Neuronal stem cell (in vitro differentiated cells): ENCODE data around the gene PIWIL4.
A peak's percentile ranks its signal among the peaks of the same experiment; 100 is the strongest.
"Not testable (repeated sequence)": the region's sequence is repeated elsewhere in the genome, so short reads cannot be mapped to it uniquely, and the experiment has no call there.

Experiments used
- DNase-seq: peaks from one replicate; pipeline ENCODE4 v3.0.0-alpha.2; 2013; ENCODE audit warnings: low spot score
- H2AFZ ChIP-seq: one replicate; pipeline ENCODE4 v1.6.1; 2013; ENCODE audit warnings: mild to moderate bottlenecking, low read length, inconsistent platforms
- H2AK5ac ChIP-seq: 2 replicates; pipeline ENCODE4 v1.6.1; 2013; ENCODE audit warnings: low read depth, mild to moderate bottlenecking, inconsistent platforms, low read length, moderate library complexity, mixed read lengths
- H2BK120ac ChIP-seq: 2 replicates; pipeline ENCODE4 v1.6.1; 2013; ENCODE audit warnings: low read depth, mild to moderate bottlenecking, inconsistent platforms, low read length, moderate library complexity, mixed read lengths
- H2BK12ac ChIP-seq: one replicate; pipeline ENCODE4 v1.6.1; 2013; ENCODE audit warnings: low read length, inconsistent platforms
- H2BK15ac ChIP-seq: 2 replicates; pipeline ENCODE4 v1.6.1; 2013; ENCODE audit warnings: mild to moderate bottlenecking, low read length, inconsistent platforms, mixed read lengths
- H2BK5ac ChIP-seq: one replicate; pipeline ENCODE4 v1.6.1; 2013; ENCODE audit warnings: inconsistent platforms, mild to moderate bottlenecking, low read length, moderate library complexity
- H3K14ac ChIP-seq: one replicate; pipeline ENCODE4 v1.6.1; 2013; ENCODE audit warnings: low read length, inconsistent platforms
- H3K18ac ChIP-seq: 2 replicates; pipeline ENCODE4 v1.6.1; 2013; ENCODE audit warnings: low read length, inconsistent platforms
- H3K23ac ChIP-seq: 2 replicates; pipeline ENCODE4 v1.6.1; 2013; ENCODE audit warnings: low read depth, mild to moderate bottlenecking, mixed read lengths, low read length, inconsistent platforms; ENCODE audit not compliant: poor library complexity
- H3K27ac ChIP-seq: replicated peaks from 3 replicates; pipeline ENCODE4 v1.5.1; 2013; ENCODE audit warnings: low read length, inconsistent platforms
- H3K27me3 ChIP-seq, 3 experiments: 2 replicates each; pipeline ENCODE4 v1.6.1; 2013; ENCODE audit warnings: low read length in 3 of 3, mild to moderate bottlenecking in 2 of 3, inconsistent platforms in 1 of 3, low read depth in 1 of 3, mixed read lengths in 1 of 3, moderate library complexity in 1 of 3; ENCODE audit not compliant: control insufficient read depth in 3 of 3, insufficient read depth in 3 of 3
- H3K36me3 ChIP-seq, 2 donors: replicated peaks in 1 of 2; 2 replicates each; pipeline ENCODE4 v1.6.1; 2013; ENCODE audit warnings: low read length in 2 of 2; ENCODE audit not compliant: control insufficient read depth in 2 of 2, insufficient read depth in 2 of 2
- H3K4ac ChIP-seq: 2 replicates; pipeline ENCODE4 v1.6.1; 2013; ENCODE audit warnings: inconsistent platforms, mild to moderate bottlenecking, low read length, moderate library complexity
- H3K4me1 ChIP-seq, 2 donors: 1 replicate in 1 of 2; 2 replicates in 1 of 2; pipeline ENCODE4 v1.6.1; 2013; ENCODE audit warnings: low read length in 2 of 2, low read depth in 1 of 2; ENCODE audit not compliant: control insufficient read depth in 2 of 2, insufficient read depth in 1 of 2
- H3K4me2 ChIP-seq: one replicate; pipeline ENCODE4 v1.6.1; 2013; ENCODE audit warnings: mild to moderate bottlenecking, low read length, inconsistent platforms; ENCODE audit not compliant: insufficient read depth, poor library complexity, severe bottlenecking
- H3K4me3 ChIP-seq, 2 donors: 2 replicates each; pipeline ENCODE4 v1.5.1; 2013; ENCODE audit warnings: low read length in 2 of 2, mild to moderate bottlenecking in 2 of 2, inconsistent platforms in 1 of 2, moderate library complexity in 1 of 2
- H3K79me1 ChIP-seq: one replicate; pipeline ENCODE4 v1.6.1; 2013; ENCODE audit warnings: low read depth, mild to moderate bottlenecking, inconsistent platforms, low read length, moderate library complexity
- H3K9ac ChIP-seq: one replicate; pipeline ENCODE4 v1.6.1; 2013; ENCODE audit warnings: mild to moderate bottlenecking, low read depth, low read length, inconsistent platforms; ENCODE audit not compliant: poor library complexity
- H3K9me3 ChIP-seq, 2 donors: replicated peaks in 1 of 2; 2 replicates each; pipeline versions ENCODE3 to v1.6.1; 2013; ENCODE audit warnings: low read length in 2 of 2, mild to moderate bottlenecking in 2 of 2, inconsistent platforms in 1 of 2, low read depth in 1 of 2, mixed read lengths in 1 of 2, moderate library complexity in 1 of 2; ENCODE audit not compliant: control insufficient read depth in 2 of 2, insufficient read depth in 1 of 2
- H4K8ac ChIP-seq: one replicate; pipeline ENCODE4 v1.6.1; 2013; ENCODE audit warnings: low read depth, mild to moderate bottlenecking, inconsistent platforms, low read length, moderate library complexity
- H4K91ac ChIP-seq: one replicate; pipeline ENCODE4 v1.6.1; 2013; ENCODE audit warnings: low read length, low read depth, mild to moderate bottlenecking, inconsistent platforms; ENCODE audit not compliant: poor library complexity
- WGBS, 2 donors: extraction: QIAGEN DNeasy Blood & Tissue Kit; methylation state at CpG; one replicate each; pipeline ENCODE4 v1.1.7; 2013; ENCODE audit warnings: missing lambda C conversion rate in 2 of 2, mixed read lengths in 1 of 2; ENCODE audit not compliant: insufficient read length in 2 of 2, insufficient replicate concordance in 1 of 2; ENCODE audit errors: extremely low coverage in 2 of 2; 5-methylcytosine and 5-hydroxymethylcytosine counted together

The PIWIL4 gene

DNA sequence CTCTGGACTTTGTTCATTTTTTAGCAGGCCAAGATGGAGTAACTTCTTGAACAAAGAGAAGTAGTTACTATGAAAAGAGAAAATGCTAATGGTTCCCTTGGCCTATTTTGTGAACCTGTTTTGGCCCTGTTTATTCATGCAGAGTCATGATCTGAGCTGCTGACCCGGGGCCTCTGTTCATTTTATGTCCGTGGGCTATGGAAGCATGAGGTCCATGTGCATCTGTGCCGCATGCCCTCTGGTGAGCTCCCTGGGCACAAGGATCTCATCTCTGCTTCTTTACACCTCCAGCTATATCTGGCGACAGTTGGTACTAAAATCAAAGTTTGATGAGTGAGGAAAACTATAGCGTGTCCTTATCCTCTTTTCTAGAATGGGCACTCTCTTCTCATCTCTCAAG lies 1.0 kb downstream of the PIWIL4 start:
- Histone ChIP-seq H2AK5ac (no peak overlapping the region), H3K4me2 (no peak overlapping the region), H2BK12ac (no peak overlapping the region), H3K79me1 (no peaks in the 10 kb centered on the region), H3K14ac (no peak overlapping the region), H3K27me3 (no peaks in the 10 kb centered on the region), H3K23ac (no peak overlapping the region), H3K36me3 (no peaks in the 10 kb centered on the region), H2BK15ac (no peak overlapping the region), H2BK5ac (no peak overlapping the region), H2BK120ac (no peak overlapping the region), H3K4me1 (peaks cover 0 to under 1% of the 10 kb centered on the region in 2 donors), H3K4ac (no peak overlapping the region), H3K4me3 (no peak overlapping the region), H3K9me3 (no peaks in the 10 kb centered on the region), H3K27ac (no peak overlapping the region), H3K9ac (no peak overlapping the region), H3K18ac (no peak overlapping the region), H4K91ac (no peak overlapping the region), H4K8ac (no peak overlapping the region), H2AFZ (peak overlapping the region; percentile 7)
- DNase-seq, result no peak
- no CpG with 5 or more reads among the region's 5 CpGs for WGBS, 2 donors

DNA sequence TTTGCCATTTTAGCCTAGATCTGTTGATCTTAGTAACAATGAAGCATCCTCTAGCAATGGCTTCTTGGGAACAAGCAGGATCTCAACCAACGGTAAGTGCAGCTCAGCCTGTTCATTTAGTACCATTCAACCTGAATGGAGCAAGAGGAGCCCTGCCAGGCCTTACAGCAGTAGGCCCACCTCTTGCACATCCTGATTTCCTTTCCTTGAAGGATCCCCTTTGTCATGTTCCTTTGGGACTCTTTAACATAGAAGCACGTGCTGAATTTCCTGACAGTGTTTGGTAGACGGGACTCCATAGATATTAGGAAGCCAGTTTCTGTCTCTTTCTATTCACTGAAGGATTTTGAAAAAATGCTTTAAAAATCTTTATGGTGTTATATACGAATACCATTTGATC lies 1.5 kb downstream of the PIWIL4 start:
- DNase-seq, result no peak
- Histone ChIP-seq H3K9ac (no peak overlapping the region), H2AK5ac (no peak overlapping the region), H3K4me1 (no peaks in the 10 kb centered on the region), H2BK15ac (no peak overlapping the region), H3K9me3 (no peaks in the 10 kb centered on the region), H3K14ac (no peak overlapping the region), H3K27ac (no peak overlapping the region), H3K18ac (no peak overlapping the region), H2BK5ac (no peak overlapping the region), H3K36me3 (no peaks in the 10 kb centered on the region), H2AFZ (peak overlapping the region; percentile 21), H3K23ac (no peak overlapping the region), H3K4ac (no peak overlapping the region), H3K27me3 (no peaks in the 10 kb centered on the region), H2BK120ac (no peak overlapping the region), H3K4me3 (no peak overlapping the region), H3K79me1 (no peaks in the 10 kb centered on the region), H3K4me2 (no peak overlapping the region), H2BK12ac (no peak overlapping the region), H4K91ac (no peak overlapping the region), H4K8ac (no peak overlapping the region)
- WGBS, 2 donors, result no CpG with 5 or more reads among the region's 4 CpGs

DNA sequence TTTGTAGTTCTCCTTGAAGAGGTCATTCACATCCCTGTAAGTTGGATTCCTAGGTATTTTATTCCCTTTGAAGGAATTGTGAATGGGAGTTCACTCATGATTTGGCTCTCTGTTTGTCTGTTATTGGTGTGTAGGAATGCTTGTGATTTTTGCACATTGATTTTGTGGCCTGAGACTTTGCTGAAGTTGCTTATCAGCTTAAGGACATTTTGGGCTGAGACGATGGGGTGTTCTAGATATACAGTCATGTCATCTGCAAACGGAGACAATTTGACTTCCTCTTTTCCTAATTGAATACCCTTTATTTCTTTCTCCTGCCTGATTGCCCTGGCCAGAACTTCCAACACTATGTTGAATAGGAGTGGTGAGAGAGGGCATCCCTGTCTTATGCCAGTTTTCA lies 5.8 kb downstream of the PIWIL4 start:
- H3K23ac ChIP-seq, H4K91ac ChIP-seq, H2BK120ac ChIP-seq, H2BK12ac ChIP-seq, H3K4me2 ChIP-seq, H3K9ac ChIP-seq, H3K79me1 ChIP-seq, H3K27ac ChIP-seq, H3K14ac ChIP-seq, H2AFZ ChIP-seq, H4K8ac ChIP-seq, H3K4ac ChIP-seq, H2BK15ac ChIP-seq, H3K4me1 ChIP-seq, DNase-seq, H3K27me3 ChIP-seq, H2BK5ac ChIP-seq, H2AK5ac ChIP-seq, H3K9me3 ChIP-seq, H3K36me3 ChIP-seq, H3K4me3 ChIP-seq, H3K18ac ChIP-seq: not testable (repeated sequence)
- WGBS, 2 donors, result no CpG with 5 or more reads among the region's 2 CpGs

DNA sequence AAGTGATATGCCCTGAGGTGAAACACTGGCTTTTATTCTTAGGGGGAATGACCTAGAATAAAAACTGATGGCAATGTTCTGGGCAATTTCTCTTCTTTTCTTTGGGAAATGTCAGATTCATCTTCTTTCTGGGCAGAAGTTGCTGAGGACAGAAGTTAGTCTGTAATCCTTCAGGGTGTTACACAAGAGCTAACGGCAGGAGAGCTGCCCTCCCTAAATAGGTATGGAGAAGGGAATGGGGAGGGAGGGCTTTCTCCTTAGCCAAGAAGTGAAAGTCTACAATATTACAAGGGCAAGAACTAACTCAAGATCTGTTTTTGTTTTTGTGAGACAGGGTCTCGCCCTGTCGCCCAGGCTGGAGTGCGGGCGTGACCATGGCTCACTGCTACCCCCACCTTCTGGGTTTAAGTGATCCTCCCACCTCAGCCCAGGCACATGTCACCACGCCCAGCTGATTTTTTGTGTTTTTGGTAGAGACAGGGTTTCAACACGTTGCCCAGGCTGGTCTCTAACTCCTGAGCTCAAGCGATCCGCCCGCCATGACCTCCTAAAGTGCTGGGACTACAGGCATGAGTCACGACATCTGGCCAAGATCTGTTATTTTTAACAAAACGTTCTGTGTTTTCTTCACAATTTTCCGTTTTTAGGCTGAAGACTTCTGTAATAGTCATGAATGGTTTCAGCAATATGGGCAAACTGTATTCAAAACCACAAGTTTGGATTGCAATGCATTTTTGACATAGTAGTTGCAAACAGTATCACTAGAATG lies 7.2 kb downstream of the PIWIL4 start:
- no CpG with 5 or more reads among the region's 13 CpGs for WGBS, 2 donors
- Histone ChIP-seq H2BK12ac (no peak overlapping the region), H2AFZ (no peak overlapping the region), H3K4me3 (no peak overlapping the region), H3K79me1 (no peaks in the 10 kb centered on the region), H4K91ac (no peak overlapping the region), H3K4me1 (no peaks in the 10 kb centered on the region), H3K23ac (no peak overlapping the region), H2BK15ac (no peak overlapping the region), H3K18ac (no peak overlapping the region), H3K14ac (no peak overlapping the region), H3K27ac (no peak overlapping the region), H4K8ac (no peak overlapping the region), H3K4me2 (no peak overlapping the region), H2AK5ac (no peak overlapping the region), H2BK120ac (no peak overlapping the region), H3K36me3 (no peaks in the 10 kb centered on the region), H3K9ac (no peak overlapping the region), H3K4ac (no peak overlapping the region), H3K27me3 (no peaks in the 10 kb centered on the region), H2BK5ac (no peak overlapping the region), H3K9me3 (no peaks in the 10 kb centered on the region)
- no peak for DNase-seq
